GM19438 (cell line): Measurements from ENCODE around the gene TWIST1.

Experiments used
- ATAC-seq: cut with Tn5 transposase; IDR thresholded peaks from one replicate; pipeline ENCODE4 v1.9.1; 2021; ENCODE audit warnings: low read depth; ENCODE audit not compliant: unreplicated experiment

TWIST1 gene

DNA sequence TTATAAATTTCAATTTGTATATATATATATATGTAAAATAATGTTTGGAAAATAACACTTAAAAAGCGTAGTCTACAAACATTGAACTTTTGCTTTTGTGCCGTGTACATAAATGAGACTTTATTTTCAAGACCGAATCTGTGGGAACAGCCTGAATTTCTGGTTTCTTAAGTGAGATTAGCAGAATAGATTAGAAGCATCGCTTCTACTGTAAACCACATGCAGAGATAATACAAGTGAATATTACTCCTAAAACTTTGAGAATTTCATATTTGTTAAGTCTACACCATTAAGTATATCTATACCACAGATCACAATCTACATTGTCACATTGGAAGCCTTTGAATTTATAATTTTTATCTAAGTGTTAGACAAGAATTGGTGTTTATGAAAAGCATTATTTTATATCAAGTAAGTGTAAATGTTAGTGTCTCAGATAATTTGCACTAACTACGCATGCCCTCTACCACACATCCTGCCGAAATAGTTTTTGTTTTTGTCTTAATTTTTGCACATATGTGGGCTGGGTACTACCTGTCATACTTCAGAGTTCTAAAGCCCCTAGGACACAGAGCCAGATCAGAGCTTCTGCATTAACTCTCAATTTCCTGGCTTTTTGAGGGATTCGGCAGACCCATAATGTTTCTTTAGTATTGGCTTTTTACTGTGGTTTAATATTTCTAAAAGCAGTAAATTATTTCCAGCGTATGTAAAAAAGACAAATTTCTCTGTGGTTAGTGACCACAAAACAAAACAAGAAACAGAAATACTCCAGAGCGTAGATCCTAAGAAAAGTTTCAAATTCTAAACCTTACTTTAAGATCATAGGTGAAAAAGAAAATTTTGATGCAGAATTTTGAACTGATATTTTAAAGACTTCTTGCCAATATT lies 20.0 kb downstream of the TWIST1 start:
- ATAC-seq, result no peak

DNA sequence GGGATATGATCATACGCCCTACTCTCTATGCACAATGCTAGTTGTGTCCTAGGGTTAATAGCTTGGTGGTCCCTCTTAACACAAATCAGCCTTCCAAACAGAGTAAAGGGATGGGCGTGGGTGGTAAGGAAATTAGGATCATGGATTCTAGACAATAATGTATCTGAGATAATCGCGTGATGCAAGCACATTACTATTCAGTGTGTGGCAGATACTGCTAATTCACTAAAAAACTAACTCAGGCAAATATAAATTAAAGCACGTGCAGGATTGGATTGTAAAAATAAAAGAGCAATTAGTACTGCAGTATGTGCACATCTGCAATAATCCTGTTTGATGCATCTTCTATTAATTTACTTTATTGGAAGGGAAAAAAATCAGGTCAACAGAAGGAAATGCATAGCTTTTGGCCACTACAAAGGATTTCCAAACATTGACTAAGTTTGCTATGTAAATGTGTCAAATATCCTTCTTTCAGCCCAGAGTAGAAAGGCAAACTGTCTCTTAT lies 22.0 kb downstream of the TWIST1 start:
- no peak for ATAC-seq

DNA sequence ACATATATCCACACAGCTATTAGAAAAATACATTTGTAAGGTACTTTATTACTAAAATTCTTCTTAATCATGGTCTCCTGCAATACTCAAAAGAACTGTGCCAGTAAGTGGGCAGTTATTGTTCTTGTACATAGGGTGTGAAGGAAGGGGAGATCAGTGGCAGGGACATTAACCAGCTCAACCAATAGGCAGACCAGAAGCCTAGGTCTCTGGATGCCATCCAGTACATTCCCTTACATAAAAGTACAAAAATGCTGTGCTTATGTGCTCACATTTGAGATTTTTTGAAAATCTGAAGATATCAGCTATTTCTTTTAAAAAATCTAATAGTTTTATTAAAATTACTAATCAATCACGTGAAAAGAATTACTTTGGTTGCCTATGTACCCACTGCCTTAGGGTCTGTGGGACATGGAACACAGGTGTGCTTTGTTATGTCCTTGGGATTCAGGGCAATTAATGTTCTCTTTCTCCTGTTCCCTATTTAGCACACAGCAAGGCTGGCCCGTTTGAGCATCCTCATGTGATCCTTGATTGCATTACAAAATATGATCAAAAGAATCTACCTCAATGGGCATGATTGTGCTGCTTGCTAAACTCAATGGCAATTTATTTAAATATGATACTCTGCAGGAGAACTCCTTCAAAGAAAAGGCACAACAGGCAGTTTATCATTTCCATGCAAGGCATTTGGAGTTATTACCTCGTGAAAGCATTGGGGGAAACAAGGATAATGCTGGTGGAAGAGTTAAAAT lies 22.7 kb downstream of the TWIST1 start:
- ATAC-seq, result no peak

- ATAC-seq, result no peak
These were observed 23.3 kb downstream of the TWIST1 start for GRCh38 chr7:19094138-19094537.

DNA sequence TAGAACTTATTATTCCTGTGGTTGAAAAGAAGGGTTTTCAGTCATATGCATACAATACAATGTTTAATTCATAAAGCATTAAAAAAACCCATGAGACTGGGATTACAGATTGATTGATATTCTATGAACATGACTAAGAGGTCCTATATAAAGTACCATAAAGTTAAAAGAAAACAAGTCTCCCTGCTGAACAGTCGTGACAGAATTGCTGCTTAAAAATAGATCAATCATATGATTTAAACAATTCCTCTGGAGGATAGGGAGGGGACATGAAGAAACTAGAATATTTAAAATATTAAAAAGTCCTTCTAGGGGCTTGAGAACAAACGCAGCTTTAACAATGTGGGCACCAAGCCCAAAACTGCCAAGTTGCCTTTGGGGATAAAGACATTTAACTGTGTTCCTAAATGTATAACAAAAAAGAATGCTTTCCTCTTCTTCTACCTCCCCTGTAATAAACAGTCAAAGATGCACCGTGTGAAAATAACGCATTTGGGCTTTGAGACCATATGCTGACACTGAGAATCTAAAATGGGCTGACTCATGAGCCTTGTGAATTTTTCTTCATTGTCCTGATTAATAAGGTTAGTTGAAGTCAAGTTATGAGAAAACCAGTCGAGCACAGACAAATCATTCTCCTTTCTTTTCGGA lies 25.8 kb downstream of the TWIST1 start:
- no peak for ATAC-seq

- no peak for ATAC-seq
These were observed 26.9 kb downstream of the TWIST1 start for GRCh38 chr7:19090526-19090925.

DNA sequence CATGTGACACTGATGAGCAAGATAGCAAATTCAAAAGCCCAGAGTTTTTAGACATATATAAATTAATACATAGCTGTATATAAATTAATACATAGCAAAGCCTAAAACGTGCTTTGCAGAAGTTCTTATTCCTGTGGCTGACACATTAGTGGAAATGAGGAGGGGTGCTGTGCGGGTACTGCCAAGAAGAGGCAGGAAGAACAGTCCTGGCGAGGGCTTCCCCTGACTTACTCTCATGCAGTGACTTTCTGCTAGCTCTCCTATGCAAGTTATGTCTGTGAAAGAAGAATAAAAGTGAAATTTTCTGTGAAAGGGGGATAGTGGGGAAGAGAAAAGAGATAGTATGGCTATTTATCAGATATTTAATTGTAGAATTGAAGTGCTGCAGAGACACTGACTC lies 27.6 kb downstream of the TWIST1 start:
- ATAC-seq, result no peak

- no peak for ATAC-seq
These were observed 28.1 kb downstream of the TWIST1 start for GRCh38 chr7:19089378-19089777.

GRCh38 chr7:19080093-19080492 lies 37.3 kb downstream of the TWIST1 start:
- ATAC-seq, result no peak

GRCh38 chr7:19079066-19079465 lies 38.4 kb downstream of the TWIST1 start:
- no peak for ATAC-seq

GRCh38 chr7:19069842-19070241 lies 47.6 kb downstream of the TWIST1 start:
- no peak for ATAC-seq

DNA sequence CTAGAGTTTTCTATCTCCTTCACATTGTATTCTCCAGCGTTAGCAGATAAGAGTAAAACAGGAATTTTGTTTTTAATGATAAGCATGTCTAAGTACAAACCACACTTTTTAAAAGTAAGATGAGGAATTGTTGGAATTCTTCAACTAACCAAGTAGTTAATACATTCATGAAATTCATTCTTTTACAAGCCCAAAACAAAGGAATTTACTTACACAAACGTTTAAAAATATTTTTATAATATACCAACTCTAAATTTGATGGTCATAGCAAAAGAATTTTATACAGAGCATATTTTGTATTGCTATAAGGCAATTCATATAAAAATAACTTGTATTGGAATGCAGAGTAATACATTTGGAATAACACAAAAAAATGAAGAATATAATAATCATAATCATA lies 51.3 kb downstream of the TWIST1 start:
- ATAC-seq, result no peak
